Measurements from ENCODE around the gene ATP2B2.

The ATP2B2 gene

GRCh38 chr3:10379161-10379560 lies 126.2 kb downstream of the ATP2B2 start:
- ATAC-seq: no peak
- TF ChIP-seq PATZ1 (CRISPR knock-in tag; IDR thresholded peaks at IDR 0.05; ENCODE audit: borderline replicate concordance) (no peak), SNAI2 (CRISPR knock-in tag; IDR thresholded peaks at IDR 0.05) (no peak), CREB5 (CRISPR knock-in tag; IDR thresholded peaks at IDR 0.05; ENCODE audit: low read depth) (no peak), PPARA (CRISPR knock-in tag; IDR thresholded peaks at IDR 0.05; ENCODE audit: borderline replicate concordance) (no peak)

- ATAC-seq: no peak
- TF ChIP-seq ZNF8 (CRISPR knock-in tag; IDR thresholded peaks at IDR 0.05) (no peak), ZNF70 (CRISPR knock-in tag; IDR thresholded peaks at IDR 0.05) (no peak), TOX (CRISPR knock-in tag; IDR thresholded peaks at IDR 0.05; ENCODE audit: borderline replicate concordance) (no peak), OSR1 (CRISPR knock-in tag; IDR thresholded peaks at IDR 0.05) (no peak), CSRNP3 (CRISPR knock-in tag; IDR thresholded peaks at IDR 0.05) (no peak), CSDC2 (CRISPR knock-in tag; IDR thresholded peaks at IDR 0.05) (no peak)
Observed at GRCh38 chr3:10378742-10379141, 126.6 kb downstream of the ATP2B2 start.

- ATAC-seq: no peak
- TF ChIP-seq POU6F1 (CRISPR knock-in tag; IDR thresholded peaks at IDR 0.05; ENCODE audit: borderline replicate concordance, low read depth) (no peak), TCF4 (CRISPR knock-in tag; IDR thresholded peaks at IDR 0.05; ENCODE audit: borderline replicate concordance) (no peak), ZNF565 (CRISPR knock-in tag; conservative IDR thresholded peaks at IDR 0.05; ENCODE audit: low read depth) (no peak), TOX (CRISPR knock-in tag; IDR thresholded peaks at IDR 0.05; ENCODE audit: borderline replicate concordance) (no peak), SNAI2 (CRISPR knock-in tag; IDR thresholded peaks at IDR 0.05) (no peak), ISL1 (CRISPR knock-in tag; IDR thresholded peaks at IDR 0.05) (no peak), ZNF8 (CRISPR knock-in tag; IDR thresholded peaks at IDR 0.05) (no peak), GLIS3 (CRISPR knock-in tag; IDR thresholded peaks at IDR 0.05) (no peak), ZFP3 (CRISPR knock-in tag; IDR thresholded peaks at IDR 0.05) (no peak), ZFP30 (CRISPR knock-in tag; IDR thresholded peaks at IDR 0.05) (no peak), ARNTL (CRISPR knock-in tag; IDR thresholded peaks at IDR 0.05; ENCODE audit: borderline replicate concordance, low read depth) (no peak), TSHZ2 (CRISPR knock-in tag; IDR thresholded peaks at IDR 0.05) (no peak), ESRRG (CRISPR knock-in tag; IDR thresholded peaks at IDR 0.05) (no peak), OSR1 (CRISPR knock-in tag; IDR thresholded peaks at IDR 0.05) (no peak), CSDC2 (CRISPR knock-in tag; IDR thresholded peaks at IDR 0.05) (no peak), CREB5 (CRISPR knock-in tag; IDR thresholded peaks at IDR 0.05; ENCODE audit: low read depth) (no peak), BACH2 (CRISPR knock-in tag; IDR thresholded peaks at IDR 0.05; ENCODE audit: borderline replicate concordance) (no peak), CSRNP3 (CRISPR knock-in tag; IDR thresholded peaks at IDR 0.05) (no peak)
Observed at GRCh38 chr3:10378246-10378645, 127.1 kb downstream of the ATP2B2 start.

Data from SK-N-SH treated with all-trans-retinoic acid at 6 μM for 48 hours (cell line).